ENCODE results near the gene CNPY3. TPM values are rescaled to one million over a fixed set of nuclear protein-coding genes. Genes with fewer than 3 reads are reported as not detected.
"Not testable (repeated sequence)": the region's sequence is repeated elsewhere in the genome, so short reads cannot be mapped to it uniquely, and the experiment has no call there.

CNPY3 gene
- polyA plus RNA-seq, 6 donors from 2014 or later: 153 to 199 (median 177) TPM

DNA sequence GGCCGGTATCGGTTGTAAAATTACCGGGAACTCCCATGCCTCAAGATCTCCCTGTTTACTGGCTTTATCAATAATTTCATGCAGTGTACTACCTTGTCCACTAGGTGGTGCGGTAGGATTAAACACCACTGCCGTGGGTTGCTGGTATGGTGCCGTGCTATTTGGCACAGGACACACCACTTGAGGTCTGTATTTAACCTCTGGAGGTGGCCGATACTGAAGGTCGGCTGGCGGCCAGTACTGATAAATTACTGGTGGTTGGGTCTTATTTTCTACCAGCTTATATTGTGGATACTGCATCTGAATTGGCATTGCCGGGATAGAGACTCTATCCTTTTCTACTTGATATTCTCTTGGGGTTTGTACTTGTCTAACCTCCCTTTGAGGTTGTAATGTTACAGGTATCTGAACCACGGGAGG is 27.7 kb upstream of the CNPY3 start:
- Mint-ChIP-seq H3K36me3 (no peaks in the 10 kb centered on the region), H3K4me3 (no peak overlapping the region), H3K4me1 (peaks cover 5 to 13% (median 7%) of the 10 kb centered on the region in 3 donors), H3K9me3 (no peaks in the 10 kb centered on the region), H3K27ac (peak overlapping the region in 1 of 6 donors; percentile 61), H3K27me3 (no peaks in the 10 kb centered on the region)
- ATAC-seq (ENCODE audit: low read depth in 2 of 2): peak; percentile 84 to 97
- DNase-seq: peak; percentile 74

DNA sequence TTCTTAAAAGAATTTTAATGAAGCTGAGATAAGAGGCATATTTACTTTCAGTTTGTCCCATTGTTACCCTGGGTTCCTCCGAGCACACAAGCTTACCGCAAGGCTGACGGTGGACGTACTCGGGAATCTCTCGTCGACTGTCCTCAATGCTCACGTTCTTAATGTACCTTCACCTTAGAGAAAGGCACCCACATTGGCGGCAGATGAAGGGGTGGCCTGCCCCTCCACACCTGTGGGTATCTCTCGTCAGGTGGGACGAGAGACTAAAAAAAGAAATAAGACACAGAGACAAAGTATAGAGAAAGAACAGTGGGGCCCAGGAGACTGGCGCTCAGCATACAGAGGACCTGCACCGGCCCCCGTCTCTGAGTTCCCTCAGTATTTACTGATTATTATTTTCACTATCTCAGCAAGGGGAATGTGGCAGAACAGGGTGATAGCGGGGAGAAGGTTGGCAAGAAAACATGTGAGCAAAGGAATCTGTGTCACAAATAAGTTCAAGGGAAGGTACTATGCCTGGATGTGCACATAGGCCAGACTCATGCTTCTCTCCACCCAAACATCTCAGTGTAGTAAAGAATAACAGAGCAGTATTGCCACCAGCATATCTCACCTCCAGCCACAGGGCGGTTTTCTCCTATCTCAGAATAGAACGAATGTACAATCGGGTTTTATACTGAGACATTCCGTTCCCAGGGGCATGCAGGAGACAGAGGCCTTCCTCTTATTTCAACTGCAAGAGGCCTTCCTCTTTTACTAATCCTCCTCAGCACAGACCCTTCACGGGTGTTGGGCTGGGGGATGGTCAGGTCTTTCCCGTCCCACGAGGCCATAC is 26.6 kb upstream of the CNPY3 start:
- H3K9me3 Mint-ChIP-seq; H3K27ac Mint-ChIP-seq; DNase-seq; H3K36me3 Mint-ChIP-seq; ATAC-seq (ENCODE audit: low read depth in 2 of 2); H3K27me3 Mint-ChIP-seq: not testable (repeated sequence)
- Mint-ChIP-seq H3K4me3 (peak overlapping the region in 2 of 8 donors; percentile 3 to 66), H3K4me1 (peaks cover 5 to 13% (median 7%) of the 10 kb centered on the region in 3 donors)

DNA sequence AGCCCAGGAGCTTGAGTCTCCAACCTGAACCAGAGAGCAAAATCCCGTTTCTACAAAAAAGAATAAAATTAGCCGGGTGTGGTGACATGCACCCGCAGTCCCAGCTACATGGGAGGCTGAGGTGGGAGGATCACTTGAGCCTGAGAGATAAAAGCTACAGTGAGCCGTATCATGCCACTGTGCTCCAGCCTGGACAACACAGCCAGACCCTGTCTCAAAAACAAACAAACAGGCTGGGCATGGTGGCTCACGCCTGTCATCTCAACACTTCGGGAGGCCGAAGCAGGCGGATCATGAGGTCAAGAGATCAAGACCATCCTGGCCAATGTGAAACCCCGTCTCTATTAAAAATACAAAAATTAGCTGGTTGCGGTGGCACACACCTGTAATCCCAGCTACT is 24.8 kb upstream of the CNPY3 start:
- Mint-ChIP-seq H3K27ac (no peak overlapping the region), H3K4me1 (peaks cover 5 to 11% (median 7%) of the 10 kb centered on the region in 3 donors), H3K4me3 (no peak overlapping the region), H3K36me3 (no peaks in the 10 kb centered on the region), H3K9me3 (no peaks in the 10 kb centered on the region), H3K27me3 (no peaks in the 10 kb centered on the region)
- ATAC-seq (ENCODE audit: low read depth in 2 of 2): no peak
- DNase-seq: no peak

DNA sequence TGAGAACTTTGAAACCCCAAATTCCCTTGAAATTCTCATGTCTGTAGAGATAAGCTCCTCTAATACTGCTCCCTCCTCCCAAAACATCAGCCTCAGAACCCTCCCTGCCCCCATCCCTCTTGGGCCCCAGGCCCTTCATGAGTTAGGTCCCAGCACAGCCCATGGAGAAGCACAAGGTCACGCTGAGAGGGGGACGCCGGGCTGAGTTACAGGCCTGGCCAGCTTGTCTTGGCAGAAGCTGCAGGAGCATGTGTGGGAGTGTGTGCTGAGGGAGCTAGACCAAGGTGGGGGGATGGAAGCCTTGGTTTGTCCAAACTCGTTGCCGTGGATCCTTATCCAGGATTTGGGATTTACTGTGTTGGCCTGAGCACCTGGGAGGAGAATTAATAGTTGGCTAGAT is 21.9 kb upstream of the CNPY3 start:
- peaks cover 5 to 6% (median 6%) of the 10 kb centered on the region in 3 donors for H3K4me1 Mint-ChIP-seq
- DNase-seq: no peak
- H3K4me3 Mint-ChIP-seq: no peak overlapping the region
- peaks cover 0 to 8% (median 7%) of the 10 kb centered on the region in 3 donors for H3K27me3 Mint-ChIP-seq
- no peaks in the 10 kb centered on the region for H3K36me3 Mint-ChIP-seq
- no peaks in the 10 kb centered on the region for H3K9me3 Mint-ChIP-seq
- H3K27ac Mint-ChIP-seq: no peak overlapping the region
- no peak for ATAC-seq (ENCODE audit: low read depth in 2 of 2)

DNA sequence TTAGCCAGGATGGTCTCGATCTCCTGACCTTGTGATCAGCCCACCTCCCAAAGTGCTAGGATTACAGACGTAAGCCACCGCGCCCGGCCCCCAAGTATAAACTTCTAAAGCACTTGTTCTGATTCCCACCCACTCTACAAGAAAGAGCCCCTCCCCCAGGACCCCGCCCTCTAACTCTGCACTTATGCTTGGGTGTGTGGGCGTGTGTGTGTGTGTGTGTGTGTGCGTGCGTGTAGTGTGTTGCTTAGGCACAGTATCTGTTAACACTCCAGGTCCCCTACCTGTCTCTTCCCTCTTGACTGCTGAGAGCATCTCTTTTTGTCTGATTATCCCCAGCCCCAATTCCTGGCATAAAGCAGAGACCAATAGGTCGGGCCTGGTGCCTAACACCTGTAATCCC is 19.4 kb upstream of the CNPY3 start:
- H3K27ac Mint-ChIP-seq: no peak overlapping the region
- no peaks in the 10 kb centered on the region for H3K9me3 Mint-ChIP-seq
- DNase-seq: no peak
- H3K4me3 Mint-ChIP-seq: peak overlapping the region in 1 of 8 donors; percentile 3
- H3K36me3 Mint-ChIP-seq: no peaks in the 10 kb centered on the region
- peaks cover 0 to 8% (median 7%) of the 10 kb centered on the region in 3 donors for H3K27me3 Mint-ChIP-seq
- H3K4me1 Mint-ChIP-seq: peaks cover 3 to 6% (median 5%) of the 10 kb centered on the region in 3 donors
- ATAC-seq (ENCODE audit: low read depth in 2 of 2): no peak

DNA sequence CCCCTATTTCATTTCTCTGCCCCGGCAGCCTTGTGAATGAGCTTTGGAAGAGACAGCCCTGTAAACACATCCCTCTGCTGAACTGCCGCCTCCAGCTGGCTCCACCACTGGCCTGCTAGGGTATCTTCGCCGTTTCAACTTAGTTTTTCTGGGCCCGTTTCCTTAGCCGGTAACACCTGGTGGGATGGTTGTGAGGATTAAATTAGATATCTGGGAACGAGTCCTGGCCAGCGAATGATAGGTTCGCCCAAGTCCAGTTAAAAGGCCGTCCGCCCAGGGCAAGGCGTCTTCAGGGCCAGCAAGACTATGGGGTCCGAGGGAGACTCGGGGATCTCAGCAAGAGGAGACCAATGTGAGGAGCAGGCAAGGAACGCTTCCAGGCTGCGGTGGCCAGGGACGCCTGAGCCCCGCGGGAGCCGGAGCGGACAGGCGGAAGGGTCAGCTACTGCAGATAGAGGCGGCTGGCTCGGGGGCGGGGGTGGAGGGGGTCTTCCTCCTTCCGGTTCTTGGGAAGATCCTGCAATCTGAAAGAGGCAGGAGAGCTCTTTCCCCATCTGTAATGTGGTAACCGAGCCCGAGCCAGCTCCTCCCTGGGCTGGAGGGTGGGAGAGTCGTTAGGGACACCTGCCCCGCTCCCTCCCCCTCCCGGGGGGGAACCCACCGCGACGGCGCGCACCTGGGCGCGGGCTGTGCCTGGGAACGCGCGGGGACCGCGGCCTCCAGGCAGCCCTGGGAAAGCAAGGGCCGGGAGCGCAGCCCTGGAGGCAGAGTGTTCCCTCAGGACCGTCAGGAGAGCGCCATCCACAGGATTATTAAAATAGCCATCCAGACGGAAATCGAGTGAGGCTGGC is 17.9 kb upstream of the CNPY3 start:
- H3K4me1 Mint-ChIP-seq: peaks cover 3 to 11% (median 5%) of the 10 kb centered on the region in 3 donors
- ATAC-seq (ENCODE audit: low read depth in 2 of 2) (peak in 1 of 2 donors; percentile 43), DNase-seq (no peak)
- H3K4me3 Mint-ChIP-seq: peak overlapping the region in 6 of 8 donors; percentile 42 to 84 (median 66)
- H3K36me3 Mint-ChIP-seq: no peaks in the 10 kb centered on the region
- H3K9me3 Mint-ChIP-seq: no peaks in the 10 kb centered on the region
- H3K27me3 Mint-ChIP-seq: peaks cover 0 to 12% (median 8%) of the 10 kb centered on the region in 3 donors
- peak overlapping the region in 1 of 6 donors; percentile 59 for H3K27ac Mint-ChIP-seq

DNA sequence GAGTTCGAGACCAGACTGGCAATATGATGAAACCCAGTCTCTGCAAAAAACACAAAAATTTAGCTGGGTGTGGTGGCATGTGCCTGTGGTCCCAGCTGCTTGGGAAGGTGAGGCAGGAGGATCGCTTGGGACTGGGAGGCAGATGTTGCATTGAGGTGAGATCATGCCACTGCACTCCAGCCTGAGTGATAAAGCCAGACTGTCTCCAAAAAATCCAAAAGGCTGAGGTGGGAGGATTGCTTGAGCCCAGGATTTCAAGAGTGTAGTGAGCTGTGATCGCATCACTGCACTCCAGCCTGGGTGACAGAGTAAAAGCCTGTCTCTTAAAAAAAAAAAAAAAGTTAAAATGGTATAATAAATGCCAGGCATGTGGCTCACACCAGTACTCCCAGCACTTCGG is 14.7 kb upstream of the CNPY3 start:
- H3K4me1 Mint-ChIP-seq: peaks cover 3 to 11% (median 5%) of the 10 kb centered on the region in 3 donors
- peaks cover 0 to 12% (median 8%) of the 10 kb centered on the region in 3 donors for H3K27me3 Mint-ChIP-seq
- no peak overlapping the region for H3K4me3 Mint-ChIP-seq
- DNase-seq: no peak
- no peak for ATAC-seq (ENCODE audit: low read depth in 2 of 2)
- no peak overlapping the region for H3K27ac Mint-ChIP-seq
- H3K9me3 Mint-ChIP-seq: no peaks in the 10 kb centered on the region
- no peaks in the 10 kb centered on the region for H3K36me3 Mint-ChIP-seq

DNA sequence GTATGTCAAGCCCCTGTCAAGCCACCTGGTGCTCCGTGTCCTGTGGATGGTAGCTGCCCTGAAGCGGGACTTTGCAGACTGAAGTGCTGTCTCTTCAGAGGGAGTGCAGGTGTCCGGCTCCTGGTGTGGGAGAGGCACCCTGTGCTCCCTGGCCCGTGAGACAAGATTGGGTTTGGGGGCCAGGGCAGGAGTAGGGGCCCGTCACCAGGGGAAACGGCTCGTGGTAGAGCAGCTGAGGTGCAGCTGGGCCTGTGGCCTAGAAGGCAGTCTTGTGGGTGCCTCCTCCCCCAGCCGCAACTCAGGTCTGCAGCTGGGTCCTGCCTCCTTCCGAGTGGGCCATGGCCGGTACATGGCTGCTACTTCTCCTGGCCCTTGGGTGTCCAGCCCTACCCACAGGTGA is 13.5 kb upstream of the CNPY3 start, which contains the start of gene PTCRA:
TSS of gene PTCRA (plus strand) at position 322 of the 400 bp plus-strand sequence. CDS start at position 339, 17 bp downstream.
- peaks cover 3 to 11% (median 5%) of the 10 kb centered on the region in 3 donors for H3K4me1 Mint-ChIP-seq
- H3K27ac Mint-ChIP-seq: peak within 1 kb of the TSS in 2 of 6 donors; percentile 11 to 37
- DNase-seq (no peak), ATAC-seq (ENCODE audit: low read depth in 2 of 2) (peak in 1 of 2 donors; percentile 21)
- H3K36me3 Mint-ChIP-seq: no peaks in the 10 kb centered on the region
- H3K4me3 Mint-ChIP-seq: peak within 1 kb of the TSS in 1 of 8 donors; percentile 78
- no peaks in the 10 kb centered on the region for H3K9me3 Mint-ChIP-seq
- H3K27me3 Mint-ChIP-seq: peaks cover 0 to 12% (median 8%) of the 10 kb centered on the region in 3 donors

DNA sequence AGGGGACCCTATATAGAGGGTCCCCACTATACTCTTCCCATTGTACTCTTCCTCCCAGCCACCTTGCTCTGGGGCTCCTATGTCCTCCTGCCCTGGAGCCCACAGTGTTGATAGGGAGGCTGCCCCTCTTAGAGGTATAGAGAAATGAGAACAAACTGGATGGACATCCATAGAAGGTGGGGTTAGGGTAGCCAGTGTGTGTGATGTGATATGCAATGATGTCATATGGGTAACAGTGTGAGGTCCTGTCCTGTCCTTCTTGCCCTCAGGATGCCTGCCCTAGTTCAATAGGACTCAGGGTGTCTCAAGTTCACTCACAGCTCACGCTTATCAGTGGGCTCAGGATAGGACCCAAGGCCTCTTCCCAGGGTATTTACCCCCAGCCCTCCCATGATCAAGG is 13.0 kb upstream of the CNPY3 start:
- DNase-seq (no peak), ATAC-seq (ENCODE audit: low read depth in 2 of 2) (no peak)
- peaks cover 1 to 8% (median 2%) of the 10 kb centered on the region in 3 donors for H3K4me1 Mint-ChIP-seq
- H3K27me3 Mint-ChIP-seq: peaks cover 0 to 9% (median 4%) of the 10 kb centered on the region in 3 donors
- no peaks in the 10 kb centered on the region for H3K9me3 Mint-ChIP-seq
- H3K4me3 Mint-ChIP-seq: peak overlapping the region in 1 of 8 donors; percentile 78
- no peaks in the 10 kb centered on the region for H3K36me3 Mint-ChIP-seq
- peak overlapping the region in 1 of 6 donors; percentile 37 for H3K27ac Mint-ChIP-seq

DNA sequence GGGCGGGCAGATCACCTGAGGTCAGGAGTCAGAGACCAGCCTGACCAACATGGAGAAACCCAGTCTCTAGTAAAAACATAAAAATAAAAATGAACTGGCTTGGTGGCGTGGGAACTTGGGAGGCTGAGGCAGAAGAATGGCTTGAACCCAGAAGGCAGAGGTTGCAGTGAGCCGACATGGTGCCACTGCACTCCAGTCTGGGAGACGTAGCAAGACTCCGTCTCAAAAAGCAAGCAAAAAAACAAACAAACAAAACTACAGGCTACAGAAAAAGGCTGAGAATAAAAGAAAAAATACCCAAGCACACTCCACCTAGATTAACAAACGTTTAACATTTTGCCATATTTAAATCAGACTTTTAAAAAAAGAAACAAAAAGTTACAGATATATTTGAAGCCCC is 7.5 kb upstream of the CNPY3 start:
- H3K9me3 Mint-ChIP-seq: no peaks in the 10 kb centered on the region
- no peak overlapping the region for H3K4me3 Mint-ChIP-seq
- DNase-seq (no peak), ATAC-seq (ENCODE audit: low read depth in 2 of 2) (no peak)
- H3K27ac Mint-ChIP-seq: peak overlapping the region in 1 of 6 donors; percentile 16
- no peaks in the 10 kb centered on the region for H3K36me3 Mint-ChIP-seq
- no peaks in the 10 kb centered on the region for H3K27me3 Mint-ChIP-seq
- H3K4me1 Mint-ChIP-seq: peaks cover 4 to 5% (median 5%) of the 10 kb centered on the region in 3 donors

DNA sequence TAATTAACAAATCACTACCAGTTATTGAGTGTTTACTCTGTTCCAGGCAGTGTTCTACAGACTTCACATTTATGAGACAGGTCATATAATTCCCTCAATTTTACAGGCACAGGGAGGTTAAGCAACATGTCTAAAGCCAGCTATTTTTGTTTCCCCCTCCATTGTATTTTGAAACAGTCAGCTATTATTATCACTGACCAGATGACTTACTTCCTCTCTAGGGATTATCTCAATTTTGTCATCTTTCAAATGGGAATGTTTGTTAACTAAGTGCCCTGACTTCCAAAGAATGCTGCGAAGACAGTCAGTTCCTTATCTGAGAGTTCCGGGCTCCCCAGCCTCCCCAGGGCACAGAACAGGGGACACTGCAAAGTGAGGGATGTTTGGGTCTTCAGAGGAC is 5.6 kb upstream of the CNPY3 start:
- Mint-ChIP-seq H3K4me1 (peaks cover 8 to 12% (median 11%) of the 10 kb centered on the region in 3 donors), H3K9me3 (no peaks in the 10 kb centered on the region), H3K27me3 (no peaks in the 10 kb centered on the region), H3K36me3 (no peaks in the 10 kb centered on the region), H3K4me3 (no peak overlapping the region), H3K27ac (no peak overlapping the region)
- ATAC-seq (ENCODE audit: low read depth in 2 of 2) (no peak), DNase-seq (no peak)

DNA sequence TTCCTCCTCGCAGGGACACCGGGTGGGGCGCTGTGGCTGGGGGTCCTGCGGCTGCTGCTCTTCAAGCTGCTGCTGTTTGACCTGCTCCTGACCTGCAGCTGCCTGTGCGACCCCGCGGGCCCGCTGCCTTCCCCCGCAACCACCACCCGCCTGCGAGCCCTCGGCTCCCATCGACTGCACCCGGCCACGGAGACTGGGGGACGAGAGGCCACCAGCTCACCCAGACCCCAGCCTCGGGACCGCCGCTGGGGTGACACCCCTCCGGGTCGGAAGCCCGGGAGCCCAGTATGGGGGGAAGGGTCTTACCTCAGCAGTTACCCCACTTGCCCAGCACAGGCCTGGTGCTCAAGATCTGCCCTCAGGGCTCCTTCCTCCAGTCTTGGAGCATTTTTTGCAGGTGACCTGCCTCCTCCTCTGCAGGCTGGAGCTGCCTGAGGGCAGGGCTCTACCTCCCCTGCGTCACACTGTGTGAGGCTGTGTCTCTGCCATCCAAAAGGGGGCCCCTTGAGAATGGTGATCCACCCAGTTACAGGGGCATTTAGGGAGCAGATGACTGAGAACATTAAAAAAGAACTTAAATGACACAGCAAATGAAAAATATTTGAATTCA is 3.9 kb upstream of the CNPY3 start:
- H3K9me3 Mint-ChIP-seq: no peaks in the 10 kb centered on the region
- DNase-seq: no peak
- H3K36me3 Mint-ChIP-seq: peaks cover 3 to 4% of the 10 kb centered on the region in 2 donors
- H3K4me1 Mint-ChIP-seq: peaks cover 12 to 22% (median 16%) of the 10 kb centered on the region in 3 donors
- no peaks in the 10 kb centered on the region for H3K27me3 Mint-ChIP-seq
- peak overlapping the region in 3 of 6 donors; percentile 22 to 99 (median 84) for H3K27ac Mint-ChIP-seq
- peak overlapping the region in 2 of 8 donors; percentile 28 to 41 for H3K4me3 Mint-ChIP-seq
- ATAC-seq (ENCODE audit: low read depth in 2 of 2): no peak

DNA sequence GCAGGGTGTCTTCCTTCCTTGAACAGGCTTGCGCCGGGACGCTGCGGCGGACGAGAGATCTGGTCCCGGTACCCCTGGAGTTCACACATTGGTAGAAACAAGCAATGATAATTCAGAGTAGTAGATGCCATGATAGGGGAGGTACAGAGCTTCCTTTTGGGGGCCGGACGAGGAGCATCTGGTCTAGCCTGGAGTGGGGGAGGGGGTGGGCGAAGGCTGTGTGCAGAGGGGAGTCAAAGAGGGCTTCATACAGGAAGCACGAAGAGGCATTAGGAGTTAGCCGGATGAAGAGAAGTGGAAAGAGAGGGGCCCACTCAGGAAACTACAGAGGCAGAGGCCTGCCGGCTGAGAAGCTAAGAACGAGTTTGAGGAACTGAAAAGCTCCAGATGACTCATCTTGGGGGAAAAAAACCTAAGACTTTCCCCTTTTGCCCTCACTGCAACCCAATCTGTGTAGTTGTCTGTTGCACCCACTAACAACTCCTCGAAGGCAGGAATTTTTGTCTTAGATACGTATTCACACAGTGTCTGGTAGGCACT is 611 bp downstream of the CNPY3 start:
- peak; percentile 62 to 66 for ATAC-seq (ENCODE audit: low read depth in 2 of 2)
- H3K4me1 Mint-ChIP-seq: peaks cover 36 to 57% (median 50%) of the 10 kb centered on the region in 3 donors
- peaks cover 10 to 12% of the 10 kb centered on the region in 2 donors for H3K36me3 Mint-ChIP-seq
- no peaks in the 10 kb centered on the region for H3K9me3 Mint-ChIP-seq
- no peaks in the 10 kb centered on the region for H3K27me3 Mint-ChIP-seq
- peak overlapping the region; percentile 98 to 100 (median 100) for H3K4me3 Mint-ChIP-seq
- DNase-seq: peak; percentile 84
- H3K27ac Mint-ChIP-seq: peak overlapping the region; percentile 99 to 100 (median 100)
